Measurements from ENCODE around the gene PLEKHA8. TPM values are rescaled to one million over a fixed set of nuclear protein-coding genes. Genes with fewer than 3 reads are reported as not detected.

Gene PLEKHA8
- total and polyA plus RNA-seq, 8 donors = 9.8 to 19.2 (median 17.5) TPM

DNA sequence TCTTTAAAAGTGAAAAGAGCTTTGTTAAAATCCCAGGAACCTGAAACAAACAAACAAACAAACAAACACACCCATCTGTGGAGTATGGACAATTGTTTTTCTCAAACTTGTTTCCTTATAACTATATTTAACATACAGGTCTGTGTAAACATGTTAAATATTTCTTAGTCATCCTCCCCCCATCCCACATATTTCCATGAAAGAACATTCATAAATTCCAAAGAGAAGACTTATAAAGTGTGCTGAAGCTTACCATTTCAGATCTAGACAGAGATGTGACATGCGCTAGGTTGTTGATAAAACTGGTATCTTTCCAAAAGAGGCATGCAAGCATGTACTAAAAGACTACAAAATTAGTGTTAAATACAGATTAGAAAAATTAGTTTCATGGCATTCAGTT is 8.3 kb upstream of the PLEKHA8 start:
- no peak overlapping the region for H3K4me3 ChIP-seq
- no peaks in the 10 kb centered on the region for H3K9me3 ChIP-seq
- H3K27me3 ChIP-seq = no peaks in the 10 kb centered on the region
- ATAC-seq (no peak), DNase-seq (no peak)
- peaks cover 5 to 12% of the 10 kb centered on the region in 2 donors for H3K4me1 ChIP-seq
- intact Hi-C loops (cut with DNase I) = no loop called here
- peaks cover 0 to 22% of the 10 kb centered on the region in 2 donors for H3K36me3 ChIP-seq
- TF ChIP-seq, protein P1, sequence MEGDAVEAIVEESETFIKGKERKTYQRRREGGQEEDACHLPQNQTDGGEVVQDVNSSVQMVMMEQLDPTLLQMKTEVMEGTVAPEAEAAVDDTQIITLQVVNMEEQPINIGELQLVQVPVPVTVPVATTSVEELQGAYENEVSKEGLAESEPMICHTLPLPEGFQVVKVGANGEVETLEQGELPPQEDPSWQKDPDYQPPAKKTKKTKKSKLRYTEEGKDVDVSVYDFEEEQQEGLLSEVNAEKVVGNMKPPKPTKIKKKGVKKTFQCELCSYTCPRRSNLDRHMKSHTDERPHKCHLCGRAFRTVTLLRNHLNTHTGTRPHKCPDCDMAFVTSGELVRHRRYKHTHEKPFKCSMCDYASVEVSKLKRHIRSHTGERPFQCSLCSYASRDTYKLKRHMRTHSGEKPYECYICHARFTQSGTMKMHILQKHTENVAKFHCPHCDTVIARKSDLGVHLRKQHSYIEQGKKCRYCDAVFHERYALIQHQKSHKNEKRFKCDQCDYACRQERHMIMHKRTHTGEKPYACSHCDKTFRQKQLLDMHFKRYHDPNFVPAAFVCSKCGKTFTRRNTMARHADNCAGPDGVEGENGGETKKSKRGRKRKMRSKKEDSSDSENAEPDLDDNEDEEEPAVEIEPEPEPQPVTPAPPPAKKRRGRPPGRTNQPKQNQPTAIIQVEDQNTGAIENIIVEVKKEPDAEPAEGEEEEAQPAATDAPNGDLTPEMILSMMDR (IDR thresholded peaks at IDR 0.05) = no peak
- no peak overlapping the region for H3K27ac ChIP-seq

DNA sequence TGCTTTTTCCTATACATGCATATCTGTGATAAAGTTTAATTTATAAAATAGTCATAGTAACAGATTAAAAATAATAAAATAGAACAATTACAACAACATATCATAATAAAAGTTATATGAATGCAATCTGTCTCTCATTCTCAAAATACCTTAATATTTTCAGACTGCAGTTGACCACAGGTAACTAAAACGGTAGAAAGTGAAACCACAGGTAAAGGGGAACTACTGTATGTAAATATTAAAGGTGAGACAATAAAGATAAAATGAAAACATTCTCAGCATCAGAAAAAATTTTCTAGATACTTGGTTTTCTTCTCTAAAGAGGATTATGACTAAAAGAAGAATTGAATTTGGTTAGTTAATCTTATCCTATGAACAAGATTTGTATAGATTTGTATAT is 7.7 kb upstream of the PLEKHA8 start:
- Histone ChIP-seq H3K27ac (no peak overlapping the region), H3K36me3 (peaks cover 0 to 20% of the 10 kb centered on the region in 2 donors), H3K9me3 (no peaks in the 10 kb centered on the region), H3K4me1 (peaks cover 6 to 18% of the 10 kb centered on the region in 2 donors), H3K27me3 (no peaks in the 10 kb centered on the region), H3K4me3 (no peak overlapping the region)
- no peak for DNase-seq
- ATAC-seq = no peak
- TF ChIP-seq, protein P1 (IDR thresholded peaks at IDR 0.05) = no peak
- intact Hi-C loops (cut with DNase I) = no loop called here

DNA sequence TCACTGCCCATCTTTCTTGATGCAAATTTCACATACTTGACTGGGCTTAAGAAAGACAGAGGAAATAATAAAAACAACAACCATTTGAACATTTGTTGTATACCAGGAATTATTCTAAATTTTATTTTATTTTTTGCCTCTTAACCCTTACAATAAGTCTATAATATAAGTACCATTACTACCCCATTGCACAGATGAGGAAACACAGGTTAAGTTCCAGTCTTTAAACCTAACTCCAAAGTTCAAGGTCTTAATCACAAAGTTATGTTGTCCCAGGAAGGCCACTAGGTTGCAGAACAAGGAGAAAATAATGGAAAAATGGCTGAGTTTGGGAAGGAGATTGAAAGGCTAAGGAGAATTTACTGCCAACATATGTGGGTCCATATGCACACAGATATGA is 5.2 kb upstream of the PLEKHA8 start:
- H3K9me3 ChIP-seq = no peaks in the 10 kb centered on the region
- peaks cover 6 to 31% of the 10 kb centered on the region in 2 donors for H3K4me1 ChIP-seq
- DNase-seq = no peak
- no peaks in the 10 kb centered on the region for H3K27me3 ChIP-seq
- intact Hi-C loops (cut with DNase I) = no loop called here
- no peak overlapping the region for H3K4me3 ChIP-seq
- peaks cover 0 to 8% of the 10 kb centered on the region in 2 donors for H3K36me3 ChIP-seq
- H3K27ac ChIP-seq = no peak overlapping the region
- TF ChIP-seq, protein P1 (IDR thresholded peaks at IDR 0.05) = no peak
- ATAC-seq = no peak

DNA sequence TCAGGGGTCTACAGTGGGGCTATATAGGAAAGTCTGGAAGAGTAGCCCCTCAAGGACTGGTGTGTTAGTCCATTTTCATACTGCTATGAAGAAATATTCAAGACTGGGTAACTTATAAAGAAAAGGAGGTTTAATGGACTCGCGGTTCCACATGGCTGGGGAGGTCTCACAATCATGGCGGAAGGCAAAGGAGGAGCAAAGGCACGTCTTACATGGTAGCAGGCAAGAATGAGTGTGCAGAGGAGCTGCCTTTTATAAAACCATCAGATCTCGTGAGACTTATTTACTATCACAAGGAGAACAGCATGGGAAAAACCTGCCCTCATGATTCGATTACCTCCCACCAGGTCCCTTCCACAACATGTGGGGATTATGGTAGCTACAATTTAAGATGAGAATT is 4.7 kb upstream of the PLEKHA8 start:
- Histone ChIP-seq H3K27ac (no peak overlapping the region), H3K9me3 (no peaks in the 10 kb centered on the region), H3K27me3 (no peaks in the 10 kb centered on the region), H3K4me1 (peaks cover 6 to 31% of the 10 kb centered on the region in 2 donors), H3K36me3 (peaks cover 0 to 2% of the 10 kb centered on the region in 2 donors), H3K4me3 (no peak overlapping the region)
- DNase-seq = no peak
- TF ChIP-seq, protein P1 (IDR thresholded peaks at IDR 0.05) = no peak
- no peak for ATAC-seq
- intact Hi-C loops (cut with DNase I) = no loop called here

DNA sequence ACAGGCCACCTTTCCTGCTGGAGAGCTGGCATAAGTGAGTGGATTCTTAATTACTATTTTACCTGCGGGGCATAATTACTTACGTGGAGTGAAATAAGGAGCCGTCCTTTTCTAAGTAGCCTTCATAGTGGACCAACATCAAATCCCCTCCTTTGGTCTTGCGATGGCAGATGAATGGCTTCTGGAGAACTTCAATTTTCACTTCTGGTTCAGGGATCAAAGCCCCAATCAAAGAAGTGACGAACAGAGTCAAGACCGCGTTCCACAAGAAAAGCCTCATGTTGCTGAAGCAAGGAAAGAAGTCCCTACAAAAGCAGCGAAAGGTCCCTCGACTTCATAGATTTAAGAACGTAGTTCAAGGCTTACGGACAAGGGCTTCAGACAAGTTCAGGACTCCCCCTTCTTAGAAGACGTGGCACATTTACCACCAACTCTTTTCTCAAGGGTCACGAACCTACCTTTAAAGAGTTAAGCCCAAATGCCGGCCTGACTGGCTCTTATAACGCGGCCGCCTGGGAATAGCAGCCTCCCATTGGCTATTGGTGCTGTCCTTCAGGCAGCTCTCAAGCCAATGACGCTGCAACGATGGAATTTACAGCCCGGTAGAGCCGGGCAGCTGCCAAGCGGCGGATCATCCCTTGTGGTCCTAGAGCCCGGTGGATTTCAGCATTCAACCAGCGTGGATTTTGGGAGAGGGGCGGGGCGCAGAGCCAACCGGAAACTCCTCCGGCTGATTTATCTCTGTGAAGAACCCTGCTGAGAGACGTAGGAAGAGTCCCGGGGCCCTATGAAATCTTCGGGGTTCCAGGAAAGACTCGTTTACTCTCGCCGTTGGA is 1.8 kb upstream of the PLEKHA8 start, which contains the start of gene FKBP14:
FKBP14 (minus strand) TSS at position 474 of the 836 bp plus-strand sequence; CDS start at position 280, 194 bp downstream.
- Histone ChIP-seq H3K9me3 (no peaks in the 10 kb centered on the region), H3K36me3 (no peaks in the 10 kb centered on the region), H3K4me1 (peaks cover 16 to 45% of the 10 kb centered on the region in 2 donors), H3K27ac (peak within 1 kb of the TSS; percentile 89 to 90), H3K4me3 (peak within 1 kb of the TSS; percentile 91 to 96), H3K27me3 (no peaks in the 10 kb centered on the region)
- TF ChIP-seq, protein P1 (IDR thresholded peaks at IDR 0.05) = peak in 1 of 2 donors; percentile 17
- ATAC-seq (peak; percentile 89), DNase-seq (peak; percentile 93 to 99 (median 98))
- intact Hi-C loops (cut with DNase I) = no loop called here

Measured in left lung (tissue), 10 donors.